GM12878 (cell line): ENCODE results near the gene STRA8. TPM values are rescaled to one million over a fixed set of nuclear protein-coding genes. Genes with fewer than 3 reads are reported as not detected.

Experiments
- BHLHE40 ChIP-seq, 2 experiments: fragments of 450-650 bp in 1 of 2; IDR thresholded peaks; 2 replicates each; pipeline ENCODE4 v1.6.1; 2011 to 2017; ENCODE audit warnings: low read depth in 2 of 2, borderline replicate concordance in 1 of 2, improper control_type of control experiment in 1 of 2, low read length in 1 of 2, mild to moderate bottlenecking in 1 of 2
- CREB1 ChIP-seq: IDR thresholded peaks from 2 replicates; pipeline ENCODE4 v1.6.1; 2012; ENCODE audit warnings: low read depth, mild to moderate bottlenecking, inconsistent platforms
- IRF4 ChIP-seq: IDR thresholded peaks from 2 replicates; pipeline ENCODE4 v1.6.1; 2011; ENCODE audit warnings: low read depth, low read length
- MYC ChIP-seq: IDR thresholded peaks from 2 replicates; pipeline ENCODE4 v1.6.1; 2011; ENCODE audit warnings: mild to moderate bottlenecking, low read length, moderate library complexity, inconsistent platforms; ENCODE audit not compliant: insufficient read depth, insufficient replicate concordance, insufficient read length, severe bottlenecking
- NFYA ChIP-seq: IDR thresholded peaks from 2 replicates; pipeline ENCODE4 v1.6.1; 2011; ENCODE audit warnings: low read depth, mild to moderate bottlenecking, low read length, improper control_type of control experiment, borderline replicate concordance
- POU2F2 ChIP-seq: IDR thresholded peaks from 3 replicates; pipeline ENCODE4 v1.6.1; 2011; ENCODE audit warnings: low read depth, mild to moderate bottlenecking, low read length, borderline replicate concordance
- RAD51 ChIP-seq: fragments of 450-650 bp; IDR thresholded peaks from 2 replicates; pipeline ENCODE4 v1.6.1; 2016; ENCODE audit warnings: moderate library complexity, mild to moderate bottlenecking, inconsistent platforms
- SMARCA5 ChIP-seq: fragments of 450-650 bp; IDR thresholded peaks from 2 replicates; pipeline ENCODE4 v1.6.1; 2017; ENCODE audit warnings: mild to moderate bottlenecking
- TAF1 ChIP-seq: IDR thresholded peaks from 2 replicates; pipeline ENCODE4 v1.6.1; 2011; ENCODE audit warnings: mild to moderate bottlenecking, low read depth, low read length, borderline replicate concordance
- TCF12 ChIP-seq: IDR thresholded peaks from 2 replicates; pipeline ENCODE4 v1.6.1; 2011; ENCODE audit warnings: low read depth, mild to moderate bottlenecking, low read length
- TCF3 ChIP-seq: IDR thresholded peaks from 2 replicates; pipeline ENCODE4 v1.6.1; 2012; ENCODE audit warnings: low read depth, mild to moderate bottlenecking, low read length, borderline replicate concordance; ENCODE audit not compliant: insufficient read depth
- TCF7 ChIP-seq: IDR thresholded peaks from 2 replicates; pipeline ENCODE4 v1.6.1; 2014; ENCODE audit warnings: antibody characterized with exemption, borderline replicate concordance
- ZNF274 ChIP-seq: IDR thresholded peaks from one replicate; pipeline ENCODE4 v1.8.0; 2011; ENCODE audit not compliant: insufficient read length, insufficient read depth
- ZZZ3 ChIP-seq: IDR thresholded peaks from 2 replicates; pipeline ENCODE4 v1.6.1; 2011; ENCODE audit warnings: low read depth; ENCODE audit not compliant: control insufficient read depth, insufficient read length
- polyA plus RNA-seq, 11 experiments: library from polyadenylated mRNA; depleted of rRNA in 4 of 11; unstranded in 6 of 11; stranded (reverse) in 5 of 11; fragments of >200 nt; fragmentation: Nextera tagmentation in 4 of 11; fragmentation: Illumina TruSeq in 1 of 11; extraction: Ambion mirVana in 4 of 11; extraction: Trizol in 1 of 11; gene quantifications; 1 replicate in 1 of 11; 2 replicates in 10 of 11; pipeline versions ENCODE4 v1.2.1 to v1.2.3, GENCODE V29; 2011 to 2016; ENCODE audit warnings: inconsistent platforms in 2 of 11, missing spikeins in 2 of 11, low read depth in 1 of 11
- total RNA-seq, 4 experiments: library from RNA; depleted of rRNA in 3 of 4; stranded (reverse); fragments of >200 nt in 3 of 4; fragmentation: Illumina TruSeq in 1 of 4; extraction: Trizol in 1 of 4; gene quantifications; 2 replicates each; pipeline versions ENCODE4 v1.2.1 to v1.2.3, GENCODE V29; 2013 to 2021
- TF ChIP-seq, protein P1 (sequence below): IDR thresholded peaks from 2 replicates; pipeline ENCODE4 v1.6.1; 2012; ENCODE audit warnings: mild to moderate bottlenecking, low read depth, low read length
- TF ChIP-seq, protein P2 (sequence below): fragments of 450-650 bp; formaldehyde crosslinking; IDR thresholded peaks from 2 replicates; pipeline ENCODE4 v1.4.0; 2022; ENCODE audit warnings: mild to moderate bottlenecking, moderate library complexity
- TF ChIP-seq, protein P3 (sequence below): IDR thresholded peaks from 2 replicates; pipeline ENCODE4 v1.6.1; 2011; ENCODE audit warnings: mild to moderate bottlenecking, low read depth, low read length, moderate library complexity; ENCODE audit not compliant: insufficient replicate concordance

Gene STRA8
- total and polyA plus RNA-seq, 10 of the 15 experiments (the other 5 are each of a cell fraction or from before 2014, with no cell fraction given) = 0.15 TPM; not detected in 9

DNA sequence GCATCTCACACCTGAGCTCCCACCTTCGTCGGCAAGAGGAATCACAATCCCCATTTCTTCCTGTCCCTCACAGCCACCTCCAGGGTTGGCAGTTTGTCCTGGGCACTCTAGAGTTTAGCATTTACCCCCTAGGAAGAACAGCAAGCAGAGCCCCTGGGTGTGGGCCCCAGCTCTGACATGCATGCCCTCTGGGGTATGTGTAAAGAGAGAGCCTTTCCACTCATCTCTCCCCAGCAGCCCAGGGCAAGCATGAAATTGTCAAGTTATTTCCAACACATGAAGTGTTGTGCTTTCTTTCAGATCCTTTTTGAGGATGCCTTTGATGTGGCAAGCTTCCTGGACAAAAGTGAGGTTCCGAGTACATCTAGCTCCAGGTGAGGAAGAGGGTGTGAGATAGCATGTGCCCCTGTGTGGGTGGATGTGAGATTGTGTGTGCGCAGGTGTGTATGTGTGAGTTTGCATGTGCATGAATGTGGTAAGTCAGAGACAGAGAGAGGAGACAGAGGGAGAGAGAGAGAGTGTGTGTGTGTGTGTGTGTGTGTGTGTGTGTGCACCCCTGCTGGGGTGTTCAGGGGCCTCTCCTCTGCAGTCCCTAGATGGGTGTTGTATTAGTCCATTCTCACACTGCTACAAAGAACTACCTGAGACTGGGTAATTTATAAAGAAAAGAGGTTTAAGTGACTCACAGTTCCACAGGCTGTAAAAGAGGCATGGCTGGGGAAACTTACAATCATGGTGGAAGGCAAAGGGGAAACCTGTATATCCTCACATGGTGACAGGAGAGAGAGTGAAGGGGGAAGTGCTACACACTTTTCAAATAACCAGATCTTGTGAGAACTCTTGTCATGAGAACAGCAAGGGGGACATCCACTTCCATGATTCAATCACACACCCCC lies 18.1 kb downstream of the STRA8 start (continued):
- TF ChIP-seq RAD51 (peak; percentile 48), TCF3 (no peak), BHLHE40 (IDR thresholded peaks at IDR 0.05; ENCODE audit: borderline replicate concordance in 1 of 2, low read depth in 2 of 2, low read length in 1 of 2) (peak; percentile 89 to 93), ZNF274 (no peak), POU2F2 (0 out of 3 replicates have a peak, but pooled peaks have one; percentile 41), NFYA (no peak), IRF4 (0 out of 2 replicates have a peak, but pooled peaks have one; percentile 22), TCF12 (0 out of 2 replicates have a peak, but pooled peaks have one; percentile 23), ZZZ3 (no peak), TCF7 (peak; percentile 73), MYC (no peak), SMARCA5 (no peak), CREB1 (no peak), TAF1 (no peak)
- TF ChIP-seq, protein P1, sequence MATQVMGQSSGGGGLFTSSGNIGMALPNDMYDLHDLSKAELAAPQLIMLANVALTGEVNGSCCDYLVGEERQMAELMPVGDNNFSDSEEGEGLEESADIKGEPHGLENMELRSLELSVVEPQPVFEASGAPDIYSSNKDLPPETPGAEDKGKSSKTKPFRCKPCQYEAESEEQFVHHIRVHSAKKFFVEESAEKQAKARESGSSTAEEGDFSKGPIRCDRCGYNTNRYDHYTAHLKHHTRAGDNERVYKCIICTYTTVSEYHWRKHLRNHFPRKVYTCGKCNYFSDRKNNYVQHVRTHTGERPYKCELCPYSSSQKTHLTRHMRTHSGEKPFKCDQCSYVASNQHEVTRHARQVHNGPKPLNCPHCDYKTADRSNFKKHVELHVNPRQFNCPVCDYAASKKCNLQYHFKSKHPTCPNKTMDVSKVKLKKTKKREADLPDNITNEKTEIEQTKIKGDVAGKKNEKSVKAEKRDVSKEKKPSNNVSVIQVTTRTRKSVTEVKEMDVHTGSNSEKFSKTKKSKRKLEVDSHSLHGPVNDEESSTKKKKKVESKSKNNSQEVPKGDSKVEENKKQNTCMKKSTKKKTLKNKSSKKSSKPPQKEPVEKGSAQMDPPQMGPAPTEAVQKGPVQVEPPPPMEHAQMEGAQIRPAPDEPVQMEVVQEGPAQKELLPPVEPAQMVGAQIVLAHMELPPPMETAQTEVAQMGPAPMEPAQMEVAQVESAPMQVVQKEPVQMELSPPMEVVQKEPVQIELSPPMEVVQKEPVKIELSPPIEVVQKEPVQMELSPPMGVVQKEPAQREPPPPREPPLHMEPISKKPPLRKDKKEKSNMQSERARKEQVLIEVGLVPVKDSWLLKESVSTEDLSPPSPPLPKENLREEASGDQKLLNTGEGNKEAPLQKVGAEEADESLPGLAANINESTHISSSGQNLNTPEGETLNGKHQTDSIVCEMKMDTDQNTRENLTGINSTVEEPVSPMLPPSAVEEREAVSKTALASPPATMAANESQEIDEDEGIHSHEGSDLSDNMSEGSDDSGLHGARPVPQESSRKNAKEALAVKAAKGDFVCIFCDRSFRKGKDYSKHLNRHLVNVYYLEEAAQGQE = no peak
- TF ChIP-seq, protein P2, sequence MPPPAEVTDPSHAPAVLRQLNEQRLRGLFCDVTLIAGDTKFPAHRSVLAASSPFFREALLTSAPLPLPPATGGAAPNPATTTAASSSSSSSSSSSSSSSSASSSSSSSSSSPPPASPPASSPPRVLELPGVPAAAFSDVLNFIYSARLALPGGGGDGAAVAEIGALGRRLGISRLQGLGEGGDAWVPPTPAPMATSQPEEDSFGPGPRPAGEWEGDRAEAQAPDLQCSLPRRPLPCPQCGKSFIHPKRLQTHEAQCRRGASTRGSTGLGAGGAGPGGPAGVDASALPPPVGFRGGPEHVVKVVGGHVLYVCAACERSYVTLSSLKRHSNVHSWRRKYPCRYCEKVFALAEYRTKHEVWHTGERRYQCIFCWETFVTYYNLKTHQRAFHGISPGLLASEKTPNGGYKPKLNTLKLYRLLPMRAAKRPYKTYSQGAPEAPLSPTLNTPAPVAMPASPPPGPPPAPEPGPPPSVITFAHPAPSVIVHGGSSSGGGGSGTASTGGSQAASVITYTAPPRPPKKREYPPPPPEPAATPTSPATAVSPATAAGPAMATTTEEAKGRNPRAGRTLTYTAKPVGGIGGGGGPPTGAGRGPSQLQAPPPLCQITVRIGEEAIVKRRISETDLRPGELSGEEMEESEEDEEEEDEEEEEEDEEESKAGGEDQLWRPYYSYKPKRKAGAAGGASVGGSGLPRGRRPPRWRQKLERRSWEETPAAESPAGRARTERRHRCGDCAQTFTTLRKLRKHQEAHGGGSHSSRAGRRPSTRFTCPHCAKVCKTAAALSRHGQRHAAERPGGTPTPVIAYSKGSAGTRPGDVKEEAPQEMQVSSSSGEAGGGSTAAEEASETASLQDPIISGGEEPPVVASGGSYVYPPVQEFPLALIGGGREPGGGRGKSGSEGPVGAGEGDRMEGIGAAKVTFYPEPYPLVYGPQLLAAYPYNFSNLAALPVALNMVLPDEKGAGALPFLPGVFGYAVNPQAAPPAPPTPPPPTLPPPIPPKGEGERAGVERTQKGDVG (CRISPR knock-in tag) = no peak
- TF ChIP-seq, protein P3, sequence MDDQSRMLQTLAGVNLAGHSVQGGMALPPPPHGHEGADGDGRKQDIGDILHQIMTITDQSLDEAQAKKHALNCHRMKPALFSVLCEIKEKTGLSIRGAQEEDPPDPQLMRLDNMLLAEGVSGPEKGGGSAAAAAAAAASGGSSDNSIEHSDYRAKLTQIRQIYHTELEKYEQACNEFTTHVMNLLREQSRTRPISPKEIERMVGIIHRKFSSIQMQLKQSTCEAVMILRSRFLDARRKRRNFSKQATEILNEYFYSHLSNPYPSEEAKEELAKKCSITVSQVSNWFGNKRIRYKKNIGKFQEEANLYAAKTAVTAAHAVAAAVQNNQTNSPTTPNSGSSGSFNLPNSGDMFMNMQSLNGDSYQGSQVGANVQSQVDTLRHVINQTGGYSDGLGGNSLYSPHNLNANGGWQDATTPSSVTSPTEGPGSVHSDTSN = no peak
